K562 (cell line): ENCODE measurements around the gene DBET.
"Not testable (repeated sequence)": the region's sequence is repeated elsewhere in the genome, so short reads cannot be mapped to it uniquely, and the experiment has no call there.

Experiments used
- CAMTA2 ChIP-seq: fragments of 250-450 bp; sonication (Bioruptor Pico); conservative IDR thresholded peaks from 2 replicates; pipeline ENCODE4 v1.5.1; 2022
- CBX8 ChIP-seq: fragments of 200-600 bp; sonication (generic); IDR thresholded peaks from 2 replicates; pipeline ENCODE4 v1.6.1; 2012; ENCODE audit warnings: borderline replicate concordance, mixed run types, low read depth, mild to moderate bottlenecking, moderate library complexity, mixed read lengths, low read length, control low read depth, inconsistent platforms; ENCODE audit not compliant: poor library complexity, severe bottlenecking; ENCODE audit errors: extremely low read depth
- ELF4 ChIP-seq: fragments of 450-650 bp; formaldehyde crosslinking; IDR thresholded peaks from 2 replicates; pipeline ENCODE4 v1.4.0; 2022; ENCODE audit warnings: missing genetic modification characterization
- GABPA ChIP-seq: fragments of 200-800 bp; sonication (Bioruptor generic); conservative IDR thresholded peaks from 2 replicates; pipeline ENCODE4 v1.6.1; 2016; ENCODE audit warnings: low read depth, missing genetic modification characterization, missing compliant biosample characterization
- LARP7 ChIP-seq: fragments of 450-650 bp; IDR thresholded peaks from 2 replicates; pipeline ENCODE4 v1.6.1; 2016
- MCM7 ChIP-seq, 2 experiments: fragments of 450-650 bp; IDR thresholded peaks; 2 replicates each; pipeline ENCODE4 v1.6.1; 2016 to 2018
- MYC ChIP-seq, 2 experiments: fragments of 250-450 bp in 1 of 2; sonication (Bioruptor Pico) in 1 of 2; IDR thresholded peaks; 2 replicates each; pipeline versions ENCODE4 v1.5.1 to v1.6.1; 2012 to 2021; ENCODE audit warnings: low read depth in 2 of 2, borderline replicate concordance in 1 of 2, improper control_type of control experiment in 1 of 2, low read length in 1 of 2, mild to moderate bottlenecking in 1 of 2, moderate library complexity in 1 of 2
- SMC3 ChIP-seq: conservative IDR thresholded peaks from 2 replicates; pipeline ENCODE4 v1.6.1; 2011; ENCODE audit warnings: low read depth, low read length, improper control_type of control experiment; ENCODE audit not compliant: insufficient read depth
- ZFX ChIP-seq: sonication (generic); formaldehyde crosslinking; IDR thresholded peaks from 2 replicates; pipeline ENCODE4 v1.8.0; 2022; ENCODE audit warnings: mild to moderate bottlenecking, missing genetic modification reagents, moderate library complexity
- TF ChIP-seq, protein P1 (sequence below): sonication (generic); formaldehyde crosslinking; IDR thresholded peaks from 2 replicates; pipeline ENCODE4 v1.8.1; 2022; ENCODE audit warnings: missing genetic modification reagents
- TF ChIP-seq, protein P2 (sequence below), 3 experiments: IDR thresholded peaks in 2 of 3; conservative IDR thresholded peaks in 1 of 3; 2 replicates each; pipeline ENCODE4 v1.5.1; 2011 to 2012; ENCODE audit warnings: low read length in 3 of 3, mild to moderate bottlenecking in 3 of 3, control low read depth in 2 of 3, improper control_type of control experiment in 1 of 3, inconsistent platforms in 1 of 3, low read depth in 1 of 3, mixed read lengths in 1 of 3, moderate library complexity in 1 of 3; ENCODE audit not compliant: insufficient read depth in 2 of 3

DNA sequence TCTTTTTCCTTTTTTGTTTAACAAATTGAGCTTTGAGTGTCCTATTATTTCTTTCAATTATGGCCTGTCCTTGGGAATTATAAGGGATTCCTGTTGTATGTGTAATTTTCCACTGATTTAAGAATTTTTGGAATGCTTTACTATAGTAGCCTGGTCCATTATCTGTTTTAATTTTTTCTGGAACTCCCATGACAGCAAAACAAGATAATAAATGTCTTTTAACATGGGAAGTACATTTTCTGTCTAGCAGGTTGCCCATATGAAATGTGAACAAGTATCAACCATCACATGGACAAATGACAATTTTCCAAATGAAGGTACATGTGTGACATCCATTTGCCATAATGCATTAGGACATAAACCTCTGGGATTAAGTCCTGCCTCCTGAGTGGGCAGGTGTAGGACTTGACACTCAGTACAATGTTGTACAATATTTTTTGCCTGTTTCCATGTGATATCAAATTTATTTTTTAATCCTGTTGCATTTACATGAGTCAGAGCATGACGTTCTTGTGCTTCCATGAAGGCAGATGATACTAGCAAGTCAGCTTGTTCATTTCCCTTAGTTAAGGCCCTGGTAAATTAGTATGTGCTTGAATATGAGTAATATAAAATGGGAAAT, 45.2 kb downstream of the DBET start:
- TF ChIP-seq, protein P1, sequence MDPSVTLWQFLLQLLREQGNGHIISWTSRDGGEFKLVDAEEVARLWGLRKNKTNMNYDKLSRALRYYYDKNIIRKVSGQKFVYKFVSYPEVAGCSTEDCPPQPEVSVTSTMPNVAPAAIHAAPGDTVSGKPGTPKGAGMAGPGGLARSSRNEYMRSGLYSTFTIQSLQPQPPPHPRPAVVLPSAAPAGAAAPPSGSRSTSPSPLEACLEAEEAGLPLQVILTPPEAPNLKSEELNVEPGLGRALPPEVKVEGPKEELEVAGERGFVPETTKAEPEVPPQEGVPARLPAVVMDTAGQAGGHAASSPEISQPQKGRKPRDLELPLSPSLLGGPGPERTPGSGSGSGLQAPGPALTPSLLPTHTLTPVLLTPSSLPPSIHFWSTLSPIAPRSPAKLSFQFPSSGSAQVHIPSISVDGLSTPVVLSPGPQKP (CRISPR knock-in tag): not testable (repeated sequence)
- not testable (repeated sequence) for TF ChIP-seq ELF4; CAMTA2; MCM7 (IDR thresholded peaks at IDR 0.05); GABPA; ZFX; SMC3; CBX8; MYC (IDR thresholded peaks at IDR 0.05; ENCODE audit: low read depth, low read length); MYC (CRISPR knock-in tag; IDR thresholded peaks at IDR 0.05; ENCODE audit: borderline replicate concordance, low read depth); LARP7
- TF ChIP-seq, protein P2, sequence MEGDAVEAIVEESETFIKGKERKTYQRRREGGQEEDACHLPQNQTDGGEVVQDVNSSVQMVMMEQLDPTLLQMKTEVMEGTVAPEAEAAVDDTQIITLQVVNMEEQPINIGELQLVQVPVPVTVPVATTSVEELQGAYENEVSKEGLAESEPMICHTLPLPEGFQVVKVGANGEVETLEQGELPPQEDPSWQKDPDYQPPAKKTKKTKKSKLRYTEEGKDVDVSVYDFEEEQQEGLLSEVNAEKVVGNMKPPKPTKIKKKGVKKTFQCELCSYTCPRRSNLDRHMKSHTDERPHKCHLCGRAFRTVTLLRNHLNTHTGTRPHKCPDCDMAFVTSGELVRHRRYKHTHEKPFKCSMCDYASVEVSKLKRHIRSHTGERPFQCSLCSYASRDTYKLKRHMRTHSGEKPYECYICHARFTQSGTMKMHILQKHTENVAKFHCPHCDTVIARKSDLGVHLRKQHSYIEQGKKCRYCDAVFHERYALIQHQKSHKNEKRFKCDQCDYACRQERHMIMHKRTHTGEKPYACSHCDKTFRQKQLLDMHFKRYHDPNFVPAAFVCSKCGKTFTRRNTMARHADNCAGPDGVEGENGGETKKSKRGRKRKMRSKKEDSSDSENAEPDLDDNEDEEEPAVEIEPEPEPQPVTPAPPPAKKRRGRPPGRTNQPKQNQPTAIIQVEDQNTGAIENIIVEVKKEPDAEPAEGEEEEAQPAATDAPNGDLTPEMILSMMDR (IDR thresholded peaks at IDR 0.05 in 2 of 3, conservative IDR thresholded peaks at IDR 0.05 in 1 of 3; ENCODE audit: insufficient read depth in 2 of 3, low read depth in 1 of 3, low read length in 3 of 3): not testable (repeated sequence)
